Activated naive CD4-positive, alpha-beta T cell treated with anti-CD3 and anti-CD28 coated beads, Interleukin-2, amount 50 U/mL, for 16 hours (primary cell): ENCODE data around the gene SYNPO2.
"Not testable (repeated sequence)": the region's sequence is repeated elsewhere in the genome, so short reads cannot be mapped to it uniquely, and the experiment has no call there.

Source experiments
- DNase-seq: peaks from one replicate; pipeline ENCODE4 v3.0.0-alpha.2; 2020

Gene SYNPO2

GRCh38 chr4:119003001-119003400, 114.3 kb downstream of the SYNPO2 start:
- DNase-seq, result not testable (repeated sequence)

GRCh38 chr4:119005928-119006460, 117.3 kb downstream of the SYNPO2 start:
- DNase-seq, result no peak

GRCh38 chr4:119008761-119009160, 120.1 kb downstream of the SYNPO2 start:
- no peak for DNase-seq

- DNase-seq, result not testable (repeated sequence)
Measured at GRCh38 chr4:119010221-119010620, 121.6 kb downstream of the SYNPO2 start.

- no peak for DNase-seq
Measured at GRCh38 chr4:119010909-119011606, 122.4 kb downstream of the SYNPO2 start.

GRCh38 chr4:119011607-119011988, 122.9 kb downstream of the SYNPO2 start:
- DNase-seq, result no peak

GRCh38 chr4:119014658-119015057, 126.0 kb downstream of the SYNPO2 start:
- no peak for DNase-seq

- DNase-seq, result no peak
Measured at GRCh38 chr4:119016636-119017035, 128.0 kb downstream of the SYNPO2 start.

- no peak for DNase-seq
Measured at GRCh38 chr4:119017636-119018035, 129.0 kb downstream of the SYNPO2 start.

GRCh38 chr4:119020158-119020557, 131.5 kb downstream of the SYNPO2 start:
- DNase-seq, result no peak

GRCh38 chr4:119022520-119022919, 133.9 kb downstream of the SYNPO2 start:
- not testable (repeated sequence) for DNase-seq

- DNase-seq, result no peak
Measured at GRCh38 chr4:119024102-119024501, 135.4 kb downstream of the SYNPO2 start.

GRCh38 chr4:119025420-119025819, 136.8 kb downstream of the SYNPO2 start:
- DNase-seq, result no peak

GRCh38 chr4:119025916-119026661, 137.4 kb downstream of the SYNPO2 start:
- DNase-seq, result no peak

- DNase-seq, result no peak
Measured at GRCh38 chr4:119026662-119027444, 138.2 kb downstream of the SYNPO2 start.

GRCh38 chr4:119027811-119028210, 139.2 kb downstream of the SYNPO2 start:
- no peak for DNase-seq

GRCh38 chr4:119028296-119028695, 139.6 kb downstream of the SYNPO2 start:
- no peak for DNase-seq

GRCh38 chr4:119029847-119030535, 141.3 kb downstream of the SYNPO2 start:
- DNase-seq, result no peak

GRCh38 chr4:119030536-119030890, 141.9 kb downstream of the SYNPO2 start:
- DNase-seq, result no peak

- DNase-seq, result no peak
Measured at GRCh38 chr4:119031218-119031617, 142.6 kb downstream of the SYNPO2 start.

GRCh38 chr4:119032921-119033685, 144.4 kb downstream of the SYNPO2 start:
- DNase-seq, result no peak
